GM18498 (cell line): Measurements from ENCODE around the gene MINDY2.
"Not testable (repeated sequence)": the region's sequence is repeated elsewhere in the genome, so short reads cannot be mapped to it uniquely, and the experiment has no call there.

Experiments
- ATAC-seq: cut with Tn5 transposase; IDR thresholded peaks from one replicate; pipeline ENCODE4 v1.9.1; 2021; ENCODE audit warnings: mild to moderate bottlenecking, moderate library complexity; ENCODE audit not compliant: unreplicated experiment

MINDY2 gene

GRCh38 chr15:58752716-58753115 is 18.4 kb upstream of the MINDY2 start:
- no peak for ATAC-seq

GRCh38 chr15:58755350-58755749 is 15.8 kb upstream of the MINDY2 start:
- ATAC-seq, result no peak

- no peak for ATAC-seq
Measured at GRCh38 chr15:58755956-58756355, 15.1 kb upstream of the MINDY2 start.

GRCh38 chr15:58758141-58758540 is 13.0 kb upstream of the MINDY2 start:
- ATAC-seq, result no peak

- no peak for ATAC-seq
Measured at GRCh38 chr15:58760385-58761009, 10.6 kb upstream of the MINDY2 start.

GRCh38 chr15:58761010-58761388 is 10.1 kb upstream of the MINDY2 start:
- no peak for ATAC-seq

GRCh38 chr15:58762285-58762684 is 8.8 kb upstream of the MINDY2 start:
- ATAC-seq, result no peak

- ATAC-seq, result no peak
Measured at GRCh38 chr15:58762731-58763130, 8.4 kb upstream of the MINDY2 start.

GRCh38 chr15:58764468-58764867 is 6.6 kb upstream of the MINDY2 start:
- no peak for ATAC-seq

- ATAC-seq, result no peak
Measured at GRCh38 chr15:58766290-58766689, 4.8 kb upstream of the MINDY2 start.

- ATAC-seq, result not testable (repeated sequence)
Measured at GRCh38 chr15:58768601-58769004, 2.5 kb upstream of the MINDY2 start.

- ATAC-seq, result peak; percentile 21
Measured at GRCh38 chr15:58770519-58770856, 614 bp upstream of the MINDY2 start.

GRCh38 chr15:58771621-58772250 is 634 bp downstream of the MINDY2 start:
- peak; percentile 5 for ATAC-seq

- ATAC-seq, result no peak
Measured at GRCh38 chr15:58773024-58773423, 1.9 kb downstream of the MINDY2 start.

GRCh38 chr15:58775402-58775801 is 4.3 kb downstream of the MINDY2 start:
- ATAC-seq, result no peak

GRCh38 chr15:58777107-58777506 is 6.0 kb downstream of the MINDY2 start:
- ATAC-seq, result peak; percentile 61

- no peak for ATAC-seq
Measured at GRCh38 chr15:58779554-58779953, 8.5 kb downstream of the MINDY2 start.

GRCh38 chr15:58785355-58785754 is 14.3 kb downstream of the MINDY2 start:
- no peak for ATAC-seq

GRCh38 chr15:58788056-58788710 is 17.1 kb downstream of the MINDY2 start:
- ATAC-seq, result no peak

- ATAC-seq, result no peak
Measured at GRCh38 chr15:58793862-58794261, 22.8 kb downstream of the MINDY2 start.

GRCh38 chr15:58795825-58796224 is 24.7 kb downstream of the MINDY2 start:
- ATAC-seq, result no peak

- no peak for ATAC-seq
Measured at GRCh38 chr15:58797505-58797904, 26.4 kb downstream of the MINDY2 start.
